GM18907 (cell line): ENCODE results near the gene PMEPA1.

Source experiments
- ATAC-seq: cut with Tn5 transposase; IDR thresholded peaks from one replicate; pipeline ENCODE4 v1.9.1; 2021; ENCODE audit warnings: mild to moderate bottlenecking, moderate library complexity; ENCODE audit not compliant: unreplicated experiment

The PMEPA1 gene

GRCh38 chr20:57695940-57696339 lies 13.9 kb downstream of the PMEPA1 start:
- ATAC-seq: no peak

GRCh38 chr20:57695012-57695411 lies 14.8 kb downstream of the PMEPA1 start:
- no peak for ATAC-seq

- ATAC-seq: no peak
These were observed 15.3 kb downstream of the PMEPA1 start for GRCh38 chr20:57694481-57694880.

- ATAC-seq: no peak
These were observed 16.0 kb downstream of the PMEPA1 start for GRCh38 chr20:57693670-57694329.

GRCh38 chr20:57693002-57693582 lies 16.7 kb downstream of the PMEPA1 start:
- ATAC-seq: no peak

GRCh38 chr20:57692393-57692792 lies 17.4 kb downstream of the PMEPA1 start:
- ATAC-seq: no peak

GRCh38 chr20:57691699-57692098 lies 18.1 kb downstream of the PMEPA1 start:
- no peak for ATAC-seq

- no peak for ATAC-seq
These were observed 19.3 kb downstream of the PMEPA1 start for GRCh38 chr20:57690525-57690924.

GRCh38 chr20:57689745-57690481 lies 19.9 kb downstream of the PMEPA1 start:
- ATAC-seq: no peak

GRCh38 chr20:57688864-57689263 lies 21.0 kb downstream of the PMEPA1 start:
- ATAC-seq: no peak

GRCh38 chr20:57688295-57688694 lies 21.5 kb downstream of the PMEPA1 start:
- ATAC-seq: no peak

GRCh38 chr20:57686931-57687652 lies 22.7 kb downstream of the PMEPA1 start:
- no peak for ATAC-seq

GRCh38 chr20:57685146-57685758 lies 24.6 kb downstream of the PMEPA1 start:
- no peak for ATAC-seq

- ATAC-seq: no peak
These were observed 25.0 kb downstream of the PMEPA1 start for GRCh38 chr20:57684808-57685140.

- ATAC-seq: no peak
These were observed 25.7 kb downstream of the PMEPA1 start for GRCh38 chr20:57683881-57684807.

- no peak for ATAC-seq
These were observed 26.5 kb downstream of the PMEPA1 start for GRCh38 chr20:57683287-57683686.

- peak; percentile 34 for ATAC-seq
These were observed 27.4 kb downstream of the PMEPA1 start for GRCh38 chr20:57682184-57683101.

- ATAC-seq: peak; percentile 42
These were observed 28.6 kb downstream of the PMEPA1 start for GRCh38 chr20:57680934-57681914.
